Lung (tissue), 12 donors: ENCODE results near the gene MARCHF3. TPM values are rescaled to one million over a fixed set of nuclear protein-coding genes. Genes with fewer than 3 reads are reported as not detected.

Source experiments
- ATAC-seq: fragments of 200-7000 bp; cut with Tn5 transposase; one replicate; pipeline ENCODE4 v1.9.1; 2020; ENCODE audit warnings: moderate number of reproducible peaks; ENCODE audit not compliant: insufficient read depth, low FRiP score
- DNase-seq, 3 donors: peaks; one replicate each; pipeline ENCODE4 v3.0.0-alpha.2; 2013 to 2017
- H3K27ac ChIP-seq, 2 donors: one replicate each; pipeline ENCODE4 v1.5.1; 2013; ENCODE audit warnings: mild to moderate bottlenecking in 2 of 2, moderate library complexity in 2 of 2, control low read depth in 1 of 2, inconsistent platforms in 1 of 2, low read depth in 1 of 2, low read length in 1 of 2
- H3K27me3 ChIP-seq, 3 donors: one replicate each; pipeline ENCODE4 v1.5.1; 2013; ENCODE audit warnings: low read length in 2 of 3; ENCODE audit not compliant: control insufficient read depth in 3 of 3, insufficient read depth in 3 of 3
- H3K36me3 ChIP-seq, 4 donors: one replicate each; pipeline ENCODE4 v1.5.1; 2013; ENCODE audit warnings: low read length in 4 of 4, mild to moderate bottlenecking in 1 of 4, moderate library complexity in 1 of 4; ENCODE audit not compliant: control insufficient read depth in 4 of 4, insufficient read depth in 4 of 4
- H3K4me1 ChIP-seq, 5 donors: one replicate each; pipeline ENCODE4 v1.5.1; 2013; ENCODE audit warnings: low read length in 5 of 5, mild to moderate bottlenecking in 2 of 5, moderate library complexity in 1 of 5; ENCODE audit not compliant: control insufficient read depth in 5 of 5, insufficient read depth in 5 of 5
- H3K4me3 ChIP-seq: one replicate; pipeline ENCODE4 v1.5.1; 2013; ENCODE audit warnings: mild to moderate bottlenecking, control low read depth, moderate library complexity
- H3K9ac ChIP-seq, 2 donors: one replicate each; pipeline ENCODE4 v1.5.1; 2013; ENCODE audit warnings: low read length in 2 of 2, control low read depth in 1 of 2; ENCODE audit not compliant: insufficient read depth in 1 of 2
- H3K9me3 ChIP-seq, 4 donors: one replicate each; pipeline ENCODE4 v1.5.1; 2013; ENCODE audit warnings: low read length in 3 of 4, mild to moderate bottlenecking in 1 of 4, moderate library complexity in 1 of 4; ENCODE audit not compliant: control insufficient read depth in 4 of 4, insufficient read depth in 3 of 4
- WGBS, 2 donors: extraction: QIAGEN DNeasy Blood & Tissue Kit; methylation state at CpG; one replicate each; pipeline ENCODE4 v1.1.7; 2013; 5-methylcytosine and 5-hydroxymethylcytosine counted together
- polyA plus RNA-seq, 2 donors: library from polyadenylated mRNA; stranded (reverse); fragments of 200-250 nt; gene quantifications; one replicate each; pipeline ENCODE4 v1.2.1, GENCODE V29; 2013
- total RNA-seq, 2 donors: library from RNA; depleted of rRNA in 1 of 2; stranded (reverse); fragments of >200 nt in 1 of 2; gene quantifications; one replicate each; pipeline ENCODE4 v1.2.1, GENCODE V29; 2014 to 2021
- TF ChIP-seq, protein P1 (sequence below): IDR thresholded peaks from 2 replicates; pipeline ENCODE4 v1.5.1; 2012; ENCODE audit warnings: mild to moderate bottlenecking; ENCODE audit errors: control extremely low read depth, extremely low read depth
- donor health status: control.
- donor health status: control.
- donor health status: Bipolar disorder and iron deficiency.
- donor health status: healthy.
- donor health status: DM: yes; HTN: yes; CAD: no.

The MARCHF3 gene
- total and polyA plus RNA-seq, 4 donors, result 3.7 to 17.0 (median 13.1) TPM

DNA sequence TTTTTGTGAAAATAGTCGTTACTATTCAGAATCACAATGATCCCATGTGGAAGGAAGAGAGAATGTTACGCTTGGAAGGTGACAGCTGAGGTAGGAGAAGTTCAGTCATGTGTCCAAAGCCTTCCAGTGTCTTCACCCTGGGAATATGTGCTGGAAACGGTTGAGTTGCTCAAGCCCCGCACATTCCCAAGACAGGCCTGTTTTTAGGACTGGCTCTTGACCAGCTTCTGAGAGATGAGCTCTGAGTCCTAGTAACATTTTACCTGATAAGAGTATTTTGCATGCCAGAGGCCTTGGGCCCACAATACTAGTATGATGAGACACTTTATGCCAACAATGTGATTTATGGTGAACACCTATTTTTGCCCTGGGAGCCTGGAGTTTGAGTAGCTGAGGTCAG, 151.7 kb downstream of the MARCHF3 start:
- no peak overlapping the region for H3K4me3 ChIP-seq
- TF ChIP-seq, protein P1, sequence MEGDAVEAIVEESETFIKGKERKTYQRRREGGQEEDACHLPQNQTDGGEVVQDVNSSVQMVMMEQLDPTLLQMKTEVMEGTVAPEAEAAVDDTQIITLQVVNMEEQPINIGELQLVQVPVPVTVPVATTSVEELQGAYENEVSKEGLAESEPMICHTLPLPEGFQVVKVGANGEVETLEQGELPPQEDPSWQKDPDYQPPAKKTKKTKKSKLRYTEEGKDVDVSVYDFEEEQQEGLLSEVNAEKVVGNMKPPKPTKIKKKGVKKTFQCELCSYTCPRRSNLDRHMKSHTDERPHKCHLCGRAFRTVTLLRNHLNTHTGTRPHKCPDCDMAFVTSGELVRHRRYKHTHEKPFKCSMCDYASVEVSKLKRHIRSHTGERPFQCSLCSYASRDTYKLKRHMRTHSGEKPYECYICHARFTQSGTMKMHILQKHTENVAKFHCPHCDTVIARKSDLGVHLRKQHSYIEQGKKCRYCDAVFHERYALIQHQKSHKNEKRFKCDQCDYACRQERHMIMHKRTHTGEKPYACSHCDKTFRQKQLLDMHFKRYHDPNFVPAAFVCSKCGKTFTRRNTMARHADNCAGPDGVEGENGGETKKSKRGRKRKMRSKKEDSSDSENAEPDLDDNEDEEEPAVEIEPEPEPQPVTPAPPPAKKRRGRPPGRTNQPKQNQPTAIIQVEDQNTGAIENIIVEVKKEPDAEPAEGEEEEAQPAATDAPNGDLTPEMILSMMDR, result no peak
- no peaks in the 10 kb centered on the region for H3K9me3 ChIP-seq
- peaks cover 0 to 12% (median 3%) of the 10 kb centered on the region in 3 donors for H3K27me3 ChIP-seq
- no peak overlapping the region for H3K9ac ChIP-seq
- peaks cover 0 to 4% (median 1%) of the 10 kb centered on the region in 4 donors for H3K36me3 ChIP-seq
- 95 to 97% methylated on average over 4 of the region's 4 CpGs for WGBS, 2 donors
- DNase-seq (no peak), ATAC-seq (no peak)
- no peak overlapping the region for H3K27ac ChIP-seq
- peaks cover 7 to 15% (median 9%) of the 10 kb centered on the region in 5 donors for H3K4me1 ChIP-seq

DNA sequence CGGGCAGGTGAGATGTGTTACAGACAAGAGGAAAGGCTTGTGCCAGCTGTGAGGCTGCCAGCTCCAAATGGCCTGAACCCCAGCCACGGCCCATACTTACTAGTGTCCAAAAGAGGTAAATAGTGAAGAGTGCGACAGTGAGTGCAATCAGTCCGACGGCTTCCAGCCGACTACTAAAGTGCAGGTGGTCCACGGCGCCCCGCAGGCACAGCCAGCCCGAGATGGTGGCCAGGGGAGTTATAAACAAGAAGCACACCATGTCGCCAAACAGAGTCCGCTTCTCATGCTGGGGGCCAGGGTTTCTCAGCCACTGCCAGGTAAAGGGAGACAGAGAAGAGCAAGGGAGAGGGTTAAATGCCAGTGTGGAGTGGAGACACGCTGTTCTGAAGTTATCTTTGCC, 152.3 kb downstream of the MARCHF3 start:
- WGBS, 2 donors, result 92% methylated on average over 13 of the region's 13 CpGs
- Histone ChIP-seq H3K27ac (no peak overlapping the region), H3K27me3 (peaks cover 0 to 12% (median 3%) of the 10 kb centered on the region in 3 donors), H3K9ac (no peak overlapping the region), H3K4me3 (no peak overlapping the region), H3K4me1 (peaks cover 5 to 15% (median 9%) of the 10 kb centered on the region in 5 donors), H3K36me3 (peaks cover 0 to 4% (median 1%) of the 10 kb centered on the region in 4 donors), H3K9me3 (no peaks in the 10 kb centered on the region)
- ATAC-seq, result no peak
- TF ChIP-seq, protein P1, result no peak
- no peak for DNase-seq

DNA sequence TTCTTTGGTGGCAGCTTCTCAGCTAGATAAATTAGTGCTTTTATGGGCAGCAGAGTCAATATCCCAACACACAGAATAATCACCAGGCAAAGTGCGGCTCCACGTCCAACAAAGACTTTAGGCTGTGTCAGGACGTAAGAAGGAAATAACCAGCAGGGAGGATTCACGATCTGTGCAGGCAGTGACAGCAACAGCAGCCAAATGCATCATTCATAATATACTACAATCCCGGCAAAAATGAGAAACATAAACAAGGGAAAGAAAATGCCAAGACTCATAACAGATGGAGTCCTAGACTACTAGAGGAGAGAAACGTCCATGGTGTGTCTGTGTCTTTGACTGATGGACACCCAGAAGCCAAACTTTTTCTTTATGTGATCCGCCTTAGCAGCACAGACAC, 152.8 kb downstream of the MARCHF3 start:
- Histone ChIP-seq H3K4me1 (peaks cover 5 to 15% (median 9%) of the 10 kb centered on the region in 5 donors), H3K27me3 (peaks cover 0 to 14% (median 3%) of the 10 kb centered on the region in 3 donors), H3K9me3 (no peaks in the 10 kb centered on the region), H3K9ac (no peak overlapping the region), H3K4me3 (no peak overlapping the region), H3K36me3 (peaks cover 0 to 4% (median 1%) of the 10 kb centered on the region in 4 donors), H3K27ac (no peak overlapping the region)
- DNase-seq, result peak in 2 of 3 donors; percentile 23 to 45
- ATAC-seq, result no peak
- WGBS, 2 donors, result 64 to 83% methylated on average over 7 of the region's 7 CpGs
- TF ChIP-seq, protein P1, result no peak

DNA sequence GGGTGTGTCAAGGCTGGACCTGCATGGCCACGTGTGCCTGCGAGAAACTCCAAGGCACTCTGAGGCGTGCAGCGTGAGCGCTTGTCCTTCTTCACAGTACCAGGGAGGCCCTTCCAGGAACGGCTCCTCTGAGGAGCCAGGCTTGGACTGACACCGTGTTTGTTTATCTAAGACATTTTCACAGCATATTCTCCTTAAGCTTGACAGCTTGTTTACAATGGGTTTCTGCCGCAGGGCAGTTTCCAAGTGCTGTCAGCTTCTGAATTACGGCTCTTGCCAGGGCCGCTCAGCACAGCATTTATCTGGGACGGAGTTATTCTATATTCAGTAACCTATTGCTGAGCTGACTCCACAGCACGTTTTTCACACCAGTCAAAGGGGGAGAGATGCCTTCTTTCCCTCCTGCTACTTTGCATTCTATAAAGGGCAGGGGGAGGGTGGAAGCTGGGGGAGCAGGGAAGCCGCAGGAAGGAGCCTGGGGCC, 155.0 kb downstream of the MARCHF3 start:
- 56 to 65% methylated on average over 13 of the region's 13 CpGs for WGBS, 2 donors
- no peak overlapping the region for H3K4me3 ChIP-seq
- H3K9me3 ChIP-seq, result no peaks in the 10 kb centered on the region
- no peak overlapping the region for H3K9ac ChIP-seq
- ATAC-seq (no peak), DNase-seq (peak; percentile 65 to 91 (median 86))
- H3K27me3 ChIP-seq, result peaks cover 0 to 22% (median 11%) of the 10 kb centered on the region in 3 donors
- TF ChIP-seq, protein P1, result no peak
- H3K27ac ChIP-seq, result no peak overlapping the region
- H3K36me3 ChIP-seq, result peaks cover 0 to 4% (median 1%) of the 10 kb centered on the region in 4 donors
- peaks cover 5 to 15% (median 9%) of the 10 kb centered on the region in 5 donors for H3K4me1 ChIP-seq
